Hematopoietic multipotent progenitor cell treated with erythropoietin and hydrocortisone succinate and interleukin-3 and kit ligand, for 4 days (in vitro differentiated cells): ENCODE measurements around the gene RAB40B.

ENCODE experiments used
- DNase-seq: peaks from one replicate; pipeline ENCODE4 v3.0.0-alpha.2; 2015

Gene RAB40B

GRCh38 chr17:82690786-82691489 is 7.6 kb downstream of the RAB40B start:
- no peak for DNase-seq

- no peak for DNase-seq
Measured at GRCh38 chr17:82689077-82689476, 9.4 kb downstream of the RAB40B start.

DNA sequence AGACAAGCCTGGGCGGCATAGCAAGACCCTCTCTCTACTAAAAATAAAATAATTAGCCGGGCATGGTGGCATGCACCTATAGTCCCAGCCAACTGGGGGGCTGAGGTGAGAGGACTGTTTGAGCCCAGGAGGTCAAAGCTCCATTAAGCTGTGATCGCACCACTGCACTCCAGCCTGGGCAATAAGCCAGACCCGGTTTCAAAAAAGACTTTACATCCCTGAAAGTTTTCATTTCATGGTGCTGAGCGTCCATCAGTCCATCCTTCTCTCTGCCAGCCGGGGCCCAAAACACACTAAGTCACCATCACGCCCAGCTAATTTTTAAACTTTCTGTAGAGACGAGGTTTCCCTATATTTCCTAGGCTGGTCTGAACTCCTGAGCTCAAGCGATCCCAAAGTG is 10.6 kb downstream of the RAB40B start:
- no peak for DNase-seq

GRCh38 chr17:82687375-82687861 is 11.1 kb downstream of the RAB40B start:
- DNase-seq, result no peak

- no peak for DNase-seq
Measured at GRCh38 chr17:82686366-82687324, 11.9 kb downstream of the RAB40B start.

GRCh38 chr17:82685291-82685690 is 13.2 kb downstream of the RAB40B start:
- DNase-seq, result no peak

DNA sequence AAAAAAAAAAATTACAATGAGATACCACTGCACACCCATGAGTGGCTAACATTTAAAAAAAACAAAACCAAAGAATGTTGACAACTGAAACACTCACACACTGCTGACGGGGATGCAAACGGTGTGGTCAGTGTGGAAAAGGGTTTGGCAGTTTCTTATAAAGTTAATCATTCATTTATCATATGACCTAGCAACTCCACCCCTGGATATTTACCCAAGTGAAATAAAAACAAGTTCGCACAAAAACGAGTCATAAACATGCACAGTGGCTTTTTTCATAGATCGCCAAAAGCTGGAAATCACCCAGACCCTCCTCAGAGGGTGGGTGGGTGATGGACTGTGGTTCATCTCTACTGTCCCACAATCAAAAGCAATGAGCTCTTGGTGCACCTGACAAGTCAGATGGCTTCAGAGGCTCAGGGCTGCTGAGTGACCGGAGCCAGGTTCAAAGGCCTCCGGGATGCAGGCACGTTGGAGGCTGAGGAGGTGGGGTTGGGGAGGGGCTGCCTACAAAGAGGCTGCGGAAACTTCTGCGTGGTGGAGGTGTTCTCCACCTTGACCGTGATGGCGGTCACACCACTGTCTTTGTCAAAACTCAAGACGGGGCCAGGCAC is 14.2 kb downstream of the RAB40B start:
- DNase-seq, result no peak

- no peak for DNase-seq
Measured at GRCh38 chr17:82683534-82683933, 15.0 kb downstream of the RAB40B start.

DNA sequence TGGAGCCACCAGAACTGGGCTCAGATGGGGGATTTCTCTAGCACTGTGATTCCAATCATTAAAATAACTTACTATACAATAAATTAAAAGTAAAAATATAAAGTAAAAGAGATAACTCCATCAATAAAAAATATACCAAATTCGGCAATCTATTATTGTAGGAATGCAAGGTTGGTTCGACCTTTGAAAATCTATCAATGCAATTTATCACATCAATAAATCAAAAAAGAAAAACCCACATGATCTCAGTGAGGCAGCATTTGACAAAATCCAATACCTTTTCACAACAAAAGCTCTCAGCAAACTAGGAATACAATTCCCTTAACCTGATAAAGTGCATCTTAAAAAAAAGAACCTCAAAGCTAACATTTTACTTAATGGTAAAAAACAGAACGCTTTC is 17.0 kb downstream of the RAB40B start:
- no peak for DNase-seq

- no peak for DNase-seq
Measured at GRCh38 chr17:82679586-82680465, 18.7 kb downstream of the RAB40B start.

- DNase-seq, result no peak
Measured at GRCh38 chr17:82678265-82678891, 20.1 kb downstream of the RAB40B start.

- DNase-seq, result no peak
Measured at GRCh38 chr17:82677353-82677925, 21.1 kb downstream of the RAB40B start.

- DNase-seq, result no peak
Measured at GRCh38 chr17:82675476-82676245, 22.8 kb downstream of the RAB40B start.

DNA sequence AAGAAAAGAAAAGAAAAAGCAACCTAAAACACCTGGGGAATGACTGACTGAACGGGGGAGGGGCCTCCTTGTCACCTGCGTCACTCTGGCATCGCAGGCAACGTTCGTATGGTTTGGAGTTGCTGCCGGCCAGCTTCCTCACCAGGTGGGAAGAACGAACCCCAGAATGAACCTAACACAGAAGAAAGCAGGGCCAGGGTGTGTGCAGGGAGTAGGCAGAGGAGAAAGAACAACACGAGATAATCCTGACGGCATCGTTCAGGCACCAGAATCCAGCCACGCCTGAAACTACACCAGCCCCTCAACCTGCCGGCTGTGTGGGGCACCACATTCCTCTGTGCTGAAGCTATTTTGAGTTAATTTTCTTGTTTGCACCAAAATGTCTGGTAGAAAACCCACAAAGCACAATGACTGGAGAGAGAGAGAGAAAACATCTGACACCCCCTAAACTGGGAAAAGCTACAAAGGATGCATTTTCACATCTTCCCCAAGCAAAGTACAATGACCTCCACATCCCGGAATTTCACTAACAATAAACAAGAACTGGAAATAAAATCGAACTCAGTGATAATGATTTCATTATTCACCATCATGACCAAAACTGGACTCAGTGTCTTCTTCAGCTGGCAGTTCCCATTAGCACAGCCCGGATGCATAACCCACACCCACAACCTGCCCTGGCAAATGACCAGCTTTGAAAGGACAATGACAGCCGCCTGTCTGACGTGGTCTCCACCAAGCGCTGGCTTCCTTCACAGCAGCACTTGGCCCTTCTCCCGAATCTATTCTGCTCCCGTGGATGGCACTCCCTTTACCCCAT is 23.6 kb downstream of the RAB40B start:
- no peak for DNase-seq

- DNase-seq, result no peak
Measured at GRCh38 chr17:82670661-82671450, 27.6 kb downstream of the RAB40B start.

GRCh38 chr17:82668631-82669099 is 29.8 kb downstream of the RAB40B start:
- peak; percentile 94 for DNase-seq

DNA sequence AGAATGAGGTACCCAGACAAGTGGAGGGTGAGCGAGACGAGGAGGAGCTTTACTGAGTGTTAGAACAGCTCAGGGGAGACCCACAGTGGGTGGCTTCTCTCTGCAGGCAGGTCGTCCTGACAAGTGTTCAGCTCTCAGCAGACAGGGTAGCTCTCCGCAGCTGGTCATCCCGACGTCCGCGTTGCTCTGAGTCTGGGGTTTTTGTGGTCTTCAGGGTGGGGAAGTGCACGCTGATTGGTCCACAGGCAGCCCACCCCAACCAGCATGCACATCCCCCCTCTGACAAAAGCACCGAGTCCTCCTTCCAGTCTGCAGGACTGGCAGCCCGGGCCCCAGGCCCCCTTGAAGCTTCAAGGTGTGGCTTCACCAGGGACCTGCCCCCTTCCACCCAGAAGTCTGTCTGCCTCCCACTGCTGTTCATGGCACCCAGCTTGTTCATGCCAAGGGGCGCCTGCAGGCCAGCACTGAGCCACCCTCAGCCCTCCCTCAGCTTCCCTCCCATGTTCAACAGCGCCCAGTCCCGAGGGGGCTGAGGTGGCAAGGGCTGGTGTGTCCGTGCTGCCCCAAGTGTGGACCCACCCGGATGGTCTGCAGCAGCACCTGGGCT is 30.4 kb downstream of the RAB40B start:
- DNase-seq, result no peak

GRCh38 chr17:82667668-82668000 is 30.9 kb downstream of the RAB40B start:
- DNase-seq, result no peak
